Measurements from ENCODE around the gene NUDT19.

DNA sequence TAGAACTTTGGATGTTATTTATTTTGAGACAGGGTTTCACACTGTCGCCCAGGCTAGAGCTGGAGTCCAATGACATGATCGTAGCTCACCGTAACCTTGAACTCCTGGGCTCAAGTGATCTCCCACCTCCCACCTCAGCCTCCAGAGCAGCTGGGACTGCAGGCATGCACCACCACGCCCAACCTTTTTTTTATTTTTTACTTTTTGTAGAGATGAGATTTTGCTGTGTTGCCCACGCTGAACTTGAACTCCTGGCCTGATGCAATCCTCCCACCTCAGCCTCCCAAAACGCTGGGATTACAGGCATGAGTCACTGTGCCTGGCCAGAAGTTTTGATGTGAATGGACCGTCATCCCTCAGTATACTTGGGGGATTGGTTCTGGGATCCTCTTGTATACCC is 30.3 kb upstream of the NUDT19 start:
- TF ChIP-seq GATA3 (IDR thresholded peaks at IDR 0.05; ENCODE audit: low read depth, low read length) (no peak), GATA2 (IDR thresholded peaks at IDR 0.05; ENCODE audit: low read depth, low read length) (no peak)

Measured in SH-SY5Y (cell line).